Mammary epithelial cell (primary cell): ENCODE results near the gene HBE1.

Source experiments
- CTCF ChIP-seq, 2 donors: IDR thresholded peaks in 1 of 2; conservative IDR thresholded peaks in 1 of 2; 2 replicates each; pipeline ENCODE4 v1.5.1; 2011 to 2012; ENCODE audit warnings: inconsistent platforms in 2 of 2, low read length in 2 of 2, mild to moderate bottlenecking in 2 of 2, control low read depth in 1 of 2, low read depth in 1 of 2; ENCODE audit not compliant: insufficient read depth in 1 of 2; ENCODE audit errors: extremely low read depth in 1 of 2
- EZH2 ChIP-seq: IDR thresholded peaks from 2 replicates; pipeline ENCODE4 v1.6.1; 2012; ENCODE audit warnings: low read length, inconsistent platforms, borderline replicate concordance

GRCh38 chr11:5228124-5228523 is 41.6 kb downstream of the HBE1 start:
- TF ChIP-seq EZH2 (no peak), CTCF (conservative IDR thresholded peaks at IDR 0.05 in 1 of 2, IDR thresholded peaks at IDR 0.05 in 1 of 2; ENCODE audit: extremely low read depth in 1 of 2, insufficient read depth in 1 of 2, low read depth in 1 of 2, low read length in 2 of 2) (no peak)
